IPS-18a (cell line): ENCODE results near the gene SCRG1.

Experiments used
- H3K27ac ChIP-seq: one replicate; pipeline ENCODE4 v1.5.1; 2013; ENCODE audit warnings: low read length
- H3K27me3 ChIP-seq: one replicate; pipeline ENCODE4 v1.6.1; 2013; ENCODE audit warnings: mild to moderate bottlenecking, low read length; ENCODE audit not compliant: control insufficient read depth, insufficient read depth
- H3K36me3 ChIP-seq: one replicate; pipeline ENCODE4 v1.6.1; 2013; ENCODE audit warnings: low read depth, low read length; ENCODE audit not compliant: control insufficient read depth
- H3K4me1 ChIP-seq: one replicate; pipeline ENCODE4 v1.6.1; 2013; ENCODE audit warnings: low read depth, low read length; ENCODE audit not compliant: control insufficient read depth
- H3K4me3 ChIP-seq: one replicate; pipeline ENCODE4 v1.5.1; 2013; ENCODE audit warnings: low read length
- H3K9ac ChIP-seq: one replicate; pipeline ENCODE4 v1.6.1; 2013; ENCODE audit warnings: mild to moderate bottlenecking, low read length, moderate library complexity
- H3K9me3 ChIP-seq: one replicate; pipeline ENCODE4 v1.6.1; 2013; ENCODE audit warnings: low read depth, low read length; ENCODE audit not compliant: control insufficient read depth

Gene SCRG1

GRCh38 chr4:173346074-173346473 lies 52.8 kb downstream of the SCRG1 start:
- Histone ChIP-seq H3K36me3 (no peaks in the 10 kb centered on the region), H3K9ac (no peak overlapping the region), H3K4me1 (peaks cover 18% of the 10 kb centered on the region), H3K27me3 (no peaks in the 10 kb centered on the region), H3K27ac (no peak overlapping the region), H3K9me3 (no peaks in the 10 kb centered on the region), H3K4me3 (no peak overlapping the region)

GRCh38 chr4:173345648-173346047 lies 53.3 kb downstream of the SCRG1 start:
- Histone ChIP-seq H3K27me3 (no peaks in the 10 kb centered on the region), H3K9ac (no peak overlapping the region), H3K9me3 (no peaks in the 10 kb centered on the region), H3K27ac (no peak overlapping the region), H3K4me1 (peaks cover 18% of the 10 kb centered on the region), H3K4me3 (no peak overlapping the region), H3K36me3 (no peaks in the 10 kb centered on the region)

GRCh38 chr4:173343832-173344397 lies 55.0 kb downstream of the SCRG1 start:
- H3K36me3 ChIP-seq, result no peaks in the 10 kb centered on the region
- H3K27ac ChIP-seq, result no peak overlapping the region
- H3K9me3 ChIP-seq, result no peaks in the 10 kb centered on the region
- no peaks in the 10 kb centered on the region for H3K27me3 ChIP-seq
- H3K4me1 ChIP-seq, result peaks cover 18% of the 10 kb centered on the region
- no peak overlapping the region for H3K9ac ChIP-seq
- H3K4me3 ChIP-seq, result peak overlapping the region; percentile 23

DNA sequence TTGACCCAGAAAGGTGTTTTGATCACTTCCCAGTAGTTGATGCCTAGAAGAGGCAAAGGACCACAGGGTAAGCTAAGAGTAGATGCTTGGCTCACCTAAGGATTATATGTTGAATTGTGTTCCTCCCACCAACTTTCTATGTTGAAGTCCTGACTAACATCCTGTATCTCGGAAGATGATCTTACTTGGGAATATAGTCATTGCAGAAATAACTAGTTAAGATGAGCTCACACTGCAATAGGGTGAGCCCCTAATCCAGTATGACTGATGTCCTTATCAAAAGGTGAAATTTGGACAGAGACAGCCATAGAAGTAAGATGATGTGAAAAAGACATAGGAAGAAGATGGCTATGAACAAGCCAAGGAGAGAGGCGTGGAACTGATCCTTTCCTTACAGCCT lies 61.5 kb downstream of the SCRG1 start:
- Histone ChIP-seq H3K36me3 (peaks cover 8% of the 10 kb centered on the region), H3K27me3 (no peaks in the 10 kb centered on the region), H3K27ac (no peak overlapping the region), H3K4me1 (peaks cover 11% of the 10 kb centered on the region), H3K4me3 (no peak overlapping the region), H3K9me3 (no peaks in the 10 kb centered on the region), H3K9ac (no peak overlapping the region)

DNA sequence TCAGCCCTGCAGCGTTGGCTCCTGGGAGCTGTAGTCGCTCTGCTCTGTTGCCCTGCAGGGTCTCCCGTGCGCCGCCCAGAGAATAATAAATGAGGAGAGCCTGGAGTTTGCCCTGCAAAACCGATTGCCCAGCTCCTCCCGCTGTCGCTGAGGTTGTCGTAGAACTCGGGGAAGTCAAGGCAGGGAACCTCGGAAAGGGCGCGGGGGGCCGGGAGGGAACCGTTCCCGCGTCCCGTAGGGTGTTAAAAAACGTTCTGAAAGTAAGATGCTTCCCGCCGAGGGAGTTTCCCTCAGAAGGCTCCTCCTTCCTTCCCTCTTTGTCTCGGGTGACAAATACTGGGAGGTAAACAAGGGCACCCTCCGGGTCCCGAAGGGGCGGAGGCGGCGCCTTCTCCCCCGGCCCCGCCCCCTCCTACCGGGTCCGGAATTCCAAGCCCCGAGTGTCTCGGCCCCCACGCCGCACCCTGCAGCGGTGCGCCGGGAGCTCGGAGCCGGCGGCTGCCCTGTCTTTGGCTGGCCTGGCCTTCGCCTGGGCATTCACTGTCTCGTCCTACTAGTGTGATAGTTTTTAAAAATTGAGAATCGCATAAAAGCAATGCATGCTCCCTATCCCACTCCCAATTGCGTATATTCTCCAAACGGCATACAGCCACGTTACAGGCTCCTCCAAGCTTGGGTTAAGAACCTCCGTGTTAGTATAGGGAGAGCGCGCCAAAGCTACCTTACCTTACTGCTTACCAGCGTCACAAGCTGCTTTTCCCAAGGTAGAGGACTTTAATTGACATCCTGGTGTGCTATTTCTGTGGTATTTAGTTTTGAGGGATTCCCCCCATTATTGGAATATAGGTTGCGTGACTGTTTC lies 63.8 kb downstream of the SCRG1 start:
- H3K9me3 ChIP-seq, result no peaks in the 10 kb centered on the region
- H3K4me1 ChIP-seq, result peaks cover 17% of the 10 kb centered on the region
- H3K27ac ChIP-seq, result peak overlapping the region; percentile 95
- H3K4me3 ChIP-seq, result peak overlapping the region; percentile 72
- H3K9ac ChIP-seq, result peak overlapping the region; percentile 99
- H3K36me3 ChIP-seq, result peaks cover 30% of the 10 kb centered on the region
- H3K27me3 ChIP-seq, result no peaks in the 10 kb centered on the region
